ENCODE measurements around the gene NPDC1.
A peak's percentile ranks its signal among the peaks of the same experiment; 100 is the strongest.

NPDC1 gene, protein sequence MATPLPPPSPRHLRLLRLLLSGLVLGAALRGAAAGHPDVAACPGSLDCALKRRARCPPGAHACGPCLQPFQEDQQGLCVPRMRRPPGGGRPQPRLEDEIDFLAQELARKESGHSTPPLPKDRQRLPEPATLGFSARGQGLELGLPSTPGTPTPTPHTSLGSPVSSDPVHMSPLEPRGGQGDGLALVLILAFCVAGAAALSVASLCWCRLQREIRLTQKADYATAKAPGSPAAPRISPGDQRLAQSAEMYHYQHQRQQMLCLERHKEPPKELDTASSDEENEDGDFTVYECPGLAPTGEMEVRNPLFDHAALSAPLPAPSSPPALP

DNA sequence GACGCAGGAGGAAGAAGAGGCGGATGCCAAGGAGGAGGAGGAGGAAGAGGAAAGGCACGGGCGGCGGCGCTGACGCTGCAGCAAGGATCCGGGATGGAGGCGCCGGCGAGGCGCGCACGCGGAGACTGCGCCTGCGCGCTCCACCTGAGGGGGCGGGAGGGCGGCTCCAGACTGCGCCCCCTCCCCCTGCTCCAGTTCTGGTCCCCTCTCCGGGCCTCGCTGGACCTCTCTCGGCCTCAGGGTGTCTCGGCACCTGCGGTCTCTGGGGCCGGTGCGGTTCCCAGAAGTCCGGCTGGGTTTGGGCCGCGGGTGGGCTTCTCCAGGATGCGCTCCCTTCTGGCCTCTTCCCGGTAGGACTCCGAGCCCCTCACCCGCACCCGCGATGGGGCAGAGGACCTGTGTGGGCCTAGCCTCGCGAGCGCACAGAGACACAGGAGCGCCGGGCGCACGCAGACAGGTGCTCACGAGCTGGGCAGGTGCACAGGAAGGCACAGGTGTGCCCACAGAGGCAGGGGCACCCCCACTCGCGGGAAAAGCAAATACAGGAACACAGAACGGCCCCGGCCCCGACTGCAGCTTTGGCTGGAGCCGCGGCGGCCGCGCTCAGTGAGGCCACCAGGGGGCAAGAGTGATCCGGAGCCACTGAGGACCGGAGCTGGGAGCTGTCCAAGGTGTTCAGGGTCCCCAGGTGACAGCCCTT is at the start of gene NPDC1:
TSS of gene NPDC1 (minus strand) at position 90 of the 700 bp plus-strand sequence. CDS start 188 bp downstream, outside the sequence.
- DNase-seq, result peak; percentile 58

DNA sequence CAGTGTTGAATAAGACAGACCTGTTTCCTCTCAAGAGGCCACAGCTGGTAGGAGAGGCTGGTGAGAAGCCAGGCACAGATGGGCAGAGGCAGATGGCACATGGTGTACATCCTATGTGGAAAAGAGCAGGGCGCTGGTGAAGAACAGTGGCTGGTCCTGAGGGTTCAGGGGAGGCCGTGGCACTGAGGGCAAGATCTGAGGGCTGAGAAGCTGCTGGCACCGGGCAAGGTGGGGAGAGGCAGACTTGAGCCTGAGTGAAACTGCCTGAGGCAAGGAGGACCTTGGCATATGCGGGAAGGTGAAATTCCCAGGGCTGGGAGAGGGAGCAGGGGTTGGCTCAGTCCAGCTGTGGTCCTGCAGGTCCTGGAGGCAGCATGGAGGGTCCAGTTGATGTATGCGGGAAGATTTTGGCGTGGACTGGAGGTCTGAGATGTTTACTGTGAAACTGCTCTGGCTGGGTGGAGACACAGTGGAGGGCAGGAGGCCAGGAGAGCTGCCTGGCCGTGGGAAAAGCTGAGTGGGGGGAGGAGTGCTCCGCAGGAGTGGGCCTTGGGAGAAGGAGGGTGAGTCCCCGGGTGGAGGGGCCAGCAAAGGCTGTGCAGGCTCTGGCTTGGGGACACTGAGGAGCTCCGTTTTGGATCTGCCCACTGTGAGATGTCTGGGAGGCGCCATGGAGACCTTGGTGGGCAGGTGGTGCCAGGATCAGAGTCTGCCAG is 43.4 kb upstream of the NPDC1 start:
- DNase-seq, result no peak

- DNase-seq, result no peak
Observed at GRCh38 chr9:137088121-137088520, 42.1 kb upstream of the NPDC1 start.

- DNase-seq, result no peak
Observed at GRCh38 chr9:137087409-137087925, 41.5 kb upstream of the NPDC1 start.

GRCh38 chr9:137086531-137087408 is 40.8 kb upstream of the NPDC1 start, which contains the start of gene MAN1B1:
Gene MAN1B1, plus strand, starts transcription at chr9:137086985. Its CDS starts 15 bp downstream, at chr9:137087000.
- peak; percentile 90 for DNase-seq

- DNase-seq, result no peak
Observed at GRCh38 chr9:137085920-137086530, 40.0 kb upstream of the NPDC1 start.

- no peak for DNase-seq
Observed at GRCh38 chr9:137084526-137084925, 38.5 kb upstream of the NPDC1 start.

DNA sequence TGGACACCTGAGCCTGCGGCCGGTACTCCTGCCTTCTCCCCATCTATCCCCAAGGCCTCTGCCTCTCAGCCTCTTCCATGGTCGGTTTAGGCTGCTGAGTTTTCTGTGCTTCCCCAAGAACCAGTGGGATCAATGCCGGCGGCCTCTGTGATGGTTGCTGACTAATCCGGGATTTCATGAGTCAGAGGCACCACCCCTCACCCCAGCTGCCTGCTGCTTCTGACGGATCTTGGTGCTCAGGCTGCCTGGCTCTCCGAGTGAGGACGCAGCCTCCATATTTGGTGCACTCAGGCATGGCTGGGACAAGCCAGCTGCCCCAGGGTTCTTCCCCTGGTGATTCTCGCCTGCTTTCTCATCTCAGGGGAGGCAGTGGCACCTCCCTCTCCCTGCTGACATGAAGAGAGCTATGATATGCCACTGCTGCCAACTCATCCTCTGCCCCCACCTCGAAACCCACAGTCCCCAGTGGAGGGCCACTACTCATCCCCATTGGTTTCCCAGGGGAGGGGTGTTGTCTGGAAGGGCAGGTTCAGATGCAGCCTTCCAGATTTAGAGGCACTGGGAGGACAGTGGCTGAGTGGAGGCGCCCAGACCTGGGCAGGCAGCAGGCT is 37.5 kb upstream of the NPDC1 start:
- DNase-seq, result no peak

- no peak for DNase-seq
Observed at GRCh38 chr9:137082925-137083290, 36.9 kb upstream of the NPDC1 start.

DNA sequence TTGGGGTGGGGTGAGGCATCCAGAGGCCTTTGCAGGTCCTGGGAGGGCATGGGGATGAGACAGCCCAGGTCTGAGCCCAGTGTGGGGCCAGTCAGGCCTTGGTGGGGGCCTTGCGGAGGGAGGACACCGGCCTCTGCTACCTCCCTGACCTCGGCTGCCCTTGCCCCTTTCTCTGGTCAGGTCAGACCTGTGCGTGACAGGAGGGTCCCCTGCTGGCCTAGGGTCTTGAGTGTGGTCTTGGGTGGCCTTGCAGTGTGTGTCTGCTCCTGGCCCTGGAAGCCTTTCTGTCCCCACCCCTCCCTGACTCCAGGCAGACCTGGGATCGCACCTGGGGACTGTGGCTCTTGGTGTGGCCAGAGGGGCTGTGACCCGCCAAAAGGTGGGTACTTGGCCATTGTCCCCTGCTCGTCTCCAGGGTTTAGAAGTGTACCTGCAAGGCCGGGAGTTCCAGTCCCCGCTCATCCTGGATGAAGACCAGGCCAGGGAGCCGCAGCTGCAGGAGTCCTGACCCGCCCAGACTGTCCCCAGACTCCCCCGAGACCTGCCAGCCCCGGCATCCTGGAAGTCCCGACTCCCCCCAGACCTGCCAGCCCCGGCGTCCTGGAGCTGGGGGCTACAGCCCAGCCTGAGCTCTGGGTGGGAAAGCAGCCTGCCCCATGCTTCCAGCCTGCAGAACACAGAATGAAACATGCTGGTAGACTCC is 36.4 kb upstream of the NPDC1 start:
- no peak for DNase-seq

GRCh38 chr9:137080260-137081122 is 34.5 kb upstream of the NPDC1 start:
- DNase-seq, result no peak

- no peak for DNase-seq
Observed at GRCh38 chr9:137079401-137079787, 33.4 kb upstream of the NPDC1 start.

- DNase-seq, result no peak
Observed at GRCh38 chr9:137078701-137079400, 32.9 kb upstream of the NPDC1 start.

- DNase-seq, result no peak
Observed at GRCh38 chr9:137077758-137078693, 32.0 kb upstream of the NPDC1 start.

GRCh38 chr9:137077010-137077747 is 31.2 kb upstream of the NPDC1 start, which contains the start of gene UAP1L1:
Gene UAP1L1, plus strand, starts transcription at chr9:137077517. Its CDS starts 16 bp downstream, at chr9:137077533.
- DNase-seq, result no peak

DNA sequence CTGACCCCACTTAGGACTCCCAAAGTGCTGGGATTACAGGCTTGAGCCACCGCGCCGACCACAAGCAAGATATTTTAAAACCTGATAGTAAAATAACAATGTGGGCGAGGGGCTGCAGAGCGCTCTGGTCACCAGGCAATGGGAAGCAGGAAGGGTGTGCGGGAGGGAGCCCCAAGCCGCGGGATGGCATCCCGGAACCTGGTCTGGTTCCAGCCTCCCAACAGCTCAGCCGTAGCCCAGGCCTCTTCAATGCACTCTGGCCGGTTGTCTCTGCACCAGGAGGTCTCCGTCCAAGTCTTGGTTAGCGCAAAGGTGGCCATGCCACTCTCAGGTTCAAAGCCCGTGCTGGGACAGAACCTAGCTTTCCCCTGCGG is 30.6 kb upstream of the NPDC1 start:
- no peak for DNase-seq

GRCh38 chr9:137075275-137075775 is 29.3 kb upstream of the NPDC1 start:
- no peak for DNase-seq

Data from NCI-H526 treated with DMSO at 0.1 percent for 48 hours (cell line).